Liver (tissue), 9 donors: ENCODE measurements around the gene ASIC1. TPM values are rescaled to one million over a fixed set of nuclear protein-coding genes. Genes with fewer than 3 reads are reported as not detected.

ENCODE experiments used
- DNase-seq: peaks from one replicate; pipeline ENCODE4 v3.0.0-alpha.2; 2017; ENCODE audit warnings: low spot score
- H3K27ac ChIP-seq, 2 donors: one replicate each; pipeline ENCODE4 v1.7.0; 2013; ENCODE audit warnings: inconsistent platforms in 2 of 2, low read length in 2 of 2, control low read depth in 1 of 2, low read depth in 1 of 2, mild to moderate bottlenecking in 1 of 2
- H3K27me3 ChIP-seq, 4 donors: one replicate each; pipeline versions ENCODE4 v1.6.1 to v1.7.0; 2013; ENCODE audit warnings: low read length in 3 of 4, inconsistent platforms in 1 of 4, mild to moderate bottlenecking in 1 of 4, moderate library complexity in 1 of 4; ENCODE audit not compliant: control insufficient read depth in 4 of 4, insufficient read depth in 4 of 4
- H3K36me3 ChIP-seq, 4 donors: one replicate each; pipeline versions ENCODE4 v1.6.1 to v1.7.0; 2013; ENCODE audit warnings: low read length in 3 of 4, mild to moderate bottlenecking in 3 of 4, low read depth in 1 of 4, moderate library complexity in 1 of 4; ENCODE audit not compliant: control insufficient read depth in 4 of 4, insufficient read depth in 3 of 4
- H3K4me1 ChIP-seq, 4 donors: one replicate each; pipeline versions ENCODE4 v1.6.1 to v1.7.0; 2013; ENCODE audit warnings: low read length in 3 of 4, mild to moderate bottlenecking in 3 of 4, moderate library complexity in 1 of 4; ENCODE audit not compliant: control insufficient read depth in 4 of 4, insufficient read depth in 4 of 4
- H3K4me3 ChIP-seq, 3 donors: one replicate each; pipeline versions ENCODE4 v1.6.1 to v1.7.0; 2013; ENCODE audit warnings: low read length in 3 of 3, control low read depth in 1 of 3, low read depth in 1 of 3, mild to moderate bottlenecking in 1 of 3
- H3K9ac ChIP-seq, 2 donors: one replicate each; pipeline ENCODE4 v1.7.0; 2013; ENCODE audit warnings: low read length in 2 of 2, mild to moderate bottlenecking in 2 of 2, moderate library complexity in 2 of 2, control low read depth in 1 of 2, low read depth in 1 of 2
- H3K9me3 ChIP-seq, 4 donors: one replicate each; pipeline versions ENCODE4 v1.6.1 to v1.7.0; 2013; ENCODE audit warnings: low read length in 3 of 4; ENCODE audit not compliant: control insufficient read depth in 4 of 4
- EGR1 ChIP-seq, 2 donors: IDR thresholded peaks; 2 replicates each; pipeline ENCODE4 v1.6.1; 2016 to 2018; ENCODE audit warnings: antibody characterized with exemption in 2 of 2, low read depth in 2 of 2
- FOXA1 ChIP-seq: IDR thresholded peaks from 2 replicates; pipeline ENCODE4 v1.6.1; 2016; ENCODE audit warnings: antibody characterized with exemption
- FOXA2 ChIP-seq: IDR thresholded peaks from 2 replicates; pipeline ENCODE4 v1.6.1; 2016; ENCODE audit warnings: antibody characterized with exemption
- GABPA ChIP-seq, 2 donors: IDR thresholded peaks in 1 of 2; conservative IDR thresholded peaks in 1 of 2; 2 replicates each; pipeline ENCODE4 v1.6.1; 2016; ENCODE audit warnings: antibody characterized with exemption in 2 of 2, mild to moderate bottlenecking in 1 of 2, moderate library complexity in 1 of 2
- HNF4A ChIP-seq, 2 donors: conservative IDR thresholded peaks; 2 replicates each; pipeline ENCODE4 v1.6.1; 2016; ENCODE audit warnings: antibody characterized with exemption in 2 of 2, mild to moderate bottlenecking in 2 of 2
- HNF4G ChIP-seq: IDR thresholded peaks from 2 replicates; pipeline ENCODE4 v1.6.1; 2016; ENCODE audit warnings: antibody characterized with exemption
- JUND ChIP-seq, 2 donors: IDR thresholded peaks; 2 replicates each; pipeline ENCODE4 v1.6.1; 2016; ENCODE audit warnings: antibody characterized with exemption in 2 of 2
- NR2F2 ChIP-seq: IDR thresholded peaks from 2 replicates; pipeline ENCODE4 v1.6.1; 2016; ENCODE audit warnings: antibody characterized with exemption
- RAD21 ChIP-seq, 2 donors: IDR thresholded peaks; 2 replicates each; pipeline ENCODE4 v1.6.1; 2016; ENCODE audit warnings: antibody characterized with exemption in 2 of 2, mild to moderate bottlenecking in 2 of 2
- RXRA ChIP-seq, 2 donors: IDR thresholded peaks; 2 replicates each; pipeline ENCODE4 v1.6.1; 2017 to 2018; ENCODE audit warnings: antibody characterized with exemption in 2 of 2, mild to moderate bottlenecking in 1 of 2
- SP1 ChIP-seq: IDR thresholded peaks from 2 replicates; pipeline ENCODE4 v1.6.1; 2018; ENCODE audit warnings: antibody characterized with exemption, mild to moderate bottlenecking
- TAF1 ChIP-seq: conservative IDR thresholded peaks from 2 replicates; pipeline ENCODE4 v1.6.1; 2016; ENCODE audit warnings: antibody characterized with exemption, mild to moderate bottlenecking
- YY1 ChIP-seq: IDR thresholded peaks from 2 replicates; pipeline ENCODE4 v1.6.1; 2016; ENCODE audit warnings: antibody characterized with exemption, mild to moderate bottlenecking
- WGBS: extraction: QIAGEN DNeasy Blood & Tissue Kit; methylation state at CpG from one replicate; pipeline ENCODE4 v1.1.7; 2013; 5-methylcytosine and 5-hydroxymethylcytosine counted together
- polyA plus RNA-seq, 2 donors: library from polyadenylated mRNA; stranded (reverse) in 1 of 2; unstranded in 1 of 2; fragments of 200-250 nt in 1 of 2; fragments of >200 nt in 1 of 2; fragmentation: Nextera tagmentation in 1 of 2; extraction: Ambion mirVana in 1 of 2; gene quantifications; one replicate each; pipeline versions ENCODE4 v1.2.1 to v1.2.3, GENCODE V29; 2013 to 2015
- total RNA-seq, 2 donors: library from RNA; depleted of rRNA; stranded (reverse); fragments of >200 nt; gene quantifications; one replicate each; pipeline ENCODE4 v1.2.3, GENCODE V29; 2014
- TF ChIP-seq, protein P1 (sequence below): IDR thresholded peaks from 2 replicates; pipeline ENCODE4 v1.6.1; 2016; ENCODE audit warnings: antibody characterized with exemption
- TF ChIP-seq, protein P2 (sequence below): IDR thresholded peaks from 2 replicates; pipeline ENCODE4 v1.6.1; 2016; ENCODE audit warnings: antibody characterized with exemption
- TF ChIP-seq, protein P3 (sequence below): IDR thresholded peaks from 2 replicates; pipeline ENCODE4 v1.6.1; 2016; ENCODE audit warnings: antibody characterized with exemption
- TF ChIP-seq, protein P4 (sequence below): fragments of 150-350 bp; IDR thresholded peaks from 2 replicates; pipeline ENCODE4 v1.5.1; 2017; ENCODE audit warnings: improper control_type of control experiment, low read depth, low read length; ENCODE audit not compliant: missing input control
- TF ChIP-seq, protein P5 (sequence below): IDR thresholded peaks from 2 replicates; pipeline ENCODE4 v1.6.1; 2016; ENCODE audit warnings: antibody characterized with exemption, mild to moderate bottlenecking
- donor health status: healthy.
- donor health status: healthy.
- donor health status: healthy.
- donor health status: healthy.
- donor health status: healthy.

The ASIC1 gene
- total and polyA plus RNA-seq, 4 donors, result 0.05 to 0.08 (median 0.06) TPM; not detected in 1

DNA sequence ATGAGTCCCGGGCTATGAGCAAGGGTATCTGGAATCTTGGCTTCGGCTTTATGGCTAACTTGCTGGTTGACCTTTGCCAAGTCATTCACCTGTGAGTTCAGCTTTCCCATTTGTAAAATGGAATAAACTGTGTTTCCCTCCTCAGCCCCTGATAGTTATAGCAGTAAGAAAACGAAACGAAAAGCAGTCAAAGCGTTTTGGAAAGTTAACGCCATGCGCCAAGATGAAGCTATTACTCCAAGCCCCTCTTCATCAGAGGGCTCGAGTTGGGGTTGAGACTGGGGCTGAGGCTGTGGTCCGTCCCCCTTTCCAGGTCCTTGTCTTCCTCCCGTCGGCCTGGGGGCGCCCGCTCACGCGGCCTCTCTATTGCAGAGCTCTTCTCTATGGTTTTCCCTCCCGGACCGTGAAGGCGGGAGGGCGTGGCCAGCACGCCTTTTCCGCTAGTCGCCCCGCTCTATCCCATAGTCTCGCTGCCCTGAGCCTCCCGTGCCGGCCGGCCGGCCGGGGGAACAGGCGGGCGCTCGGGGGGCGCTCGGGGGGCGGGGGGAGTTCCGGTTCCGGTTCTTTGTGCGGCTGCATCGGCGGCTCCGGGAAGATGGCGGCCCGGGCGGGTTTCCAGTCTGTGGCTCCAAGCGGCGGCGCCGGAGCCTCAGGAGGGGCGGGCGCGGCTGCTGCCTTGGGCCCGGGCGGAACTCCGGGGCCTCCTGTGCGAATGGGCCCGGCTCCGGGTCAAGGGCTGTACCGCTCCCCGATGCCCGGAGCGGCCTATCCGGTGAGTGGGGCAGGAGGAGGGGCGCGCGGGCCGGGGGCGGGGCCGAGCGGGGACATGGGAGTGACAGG, 27.6 kb downstream of the ASIC1 start, which contains the start of gene SMARCD1:
SMARCD1 (plus strand) TSS at position 568 of the 840 bp plus-strand sequence; CDS start at position 596, 28 bp downstream.
- H3K27me3 ChIP-seq, result no peaks in the 10 kb centered on the region
- TF ChIP-seq RAD21 (IDR thresholded peaks at IDR 0.05) (peak; percentile 38 to 50), SP1 (peak; percentile 67), GABPA (IDR thresholded peaks at IDR 0.05 in 1 of 2, conservative IDR thresholded peaks at IDR 0.05 in 1 of 2) (peak; percentile 43 to 66), HNF4G (no peak), FOXA1 (peak; percentile 29), FOXA2 (no peak), TAF1 (peak; percentile 53), EGR1 (IDR thresholded peaks at IDR 0.05; ENCODE audit: low read depth in 2 of 2) (no peak), YY1 (peak; percentile 93), NR2F2 (peak; percentile 74), JUND (IDR thresholded peaks at IDR 0.05) (peak in 1 of 2 donors; percentile 32), RXRA (IDR thresholded peaks at IDR 0.05) (peak; percentile 51 to 69), HNF4A (conservative IDR thresholded peaks at IDR 0.05) (peak in 1 of 2 donors; percentile 34)
- TF ChIP-seq, protein P1, sequence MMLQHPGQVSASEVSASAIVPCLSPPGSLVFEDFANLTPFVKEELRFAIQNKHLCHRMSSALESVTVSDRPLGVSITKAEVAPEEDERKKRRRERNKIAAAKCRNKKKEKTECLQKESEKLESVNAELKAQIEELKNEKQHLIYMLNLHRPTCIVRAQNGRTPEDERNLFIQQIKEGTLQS, result no peak
- TF ChIP-seq, protein P2, sequence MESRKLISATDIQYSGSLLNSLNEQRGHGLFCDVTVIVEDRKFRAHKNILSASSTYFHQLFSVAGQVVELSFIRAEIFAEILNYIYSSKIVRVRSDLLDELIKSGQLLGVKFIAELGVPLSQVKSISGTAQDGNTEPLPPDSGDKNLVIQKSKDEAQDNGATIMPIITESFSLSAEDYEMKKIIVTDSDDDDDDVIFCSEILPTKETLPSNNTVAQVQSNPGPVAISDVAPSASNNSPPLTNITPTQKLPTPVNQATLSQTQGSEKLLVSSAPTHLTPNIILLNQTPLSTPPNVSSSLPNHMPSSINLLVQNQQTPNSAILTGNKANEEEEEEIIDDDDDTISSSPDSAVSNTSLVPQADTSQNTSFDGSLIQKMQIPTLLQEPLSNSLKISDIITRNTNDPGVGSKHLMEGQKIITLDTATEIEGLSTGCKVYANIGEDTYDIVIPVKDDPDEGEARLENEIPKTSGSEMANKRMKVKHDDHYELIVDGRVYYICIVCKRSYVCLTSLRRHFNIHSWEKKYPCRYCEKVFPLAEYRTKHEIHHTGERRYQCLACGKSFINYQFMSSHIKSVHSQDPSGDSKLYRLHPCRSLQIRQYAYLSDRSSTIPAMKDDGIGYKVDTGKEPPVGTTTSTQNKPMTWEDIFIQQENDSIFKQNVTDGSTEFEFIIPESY, result no peak
- TF ChIP-seq, protein P3, sequence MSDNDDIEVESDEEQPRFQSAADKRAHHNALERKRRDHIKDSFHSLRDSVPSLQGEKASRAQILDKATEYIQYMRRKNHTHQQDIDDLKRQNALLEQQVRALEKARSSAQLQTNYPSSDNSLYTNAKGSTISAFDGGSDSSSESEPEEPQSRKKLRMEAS, result no peak
- TF ChIP-seq, protein P4, sequence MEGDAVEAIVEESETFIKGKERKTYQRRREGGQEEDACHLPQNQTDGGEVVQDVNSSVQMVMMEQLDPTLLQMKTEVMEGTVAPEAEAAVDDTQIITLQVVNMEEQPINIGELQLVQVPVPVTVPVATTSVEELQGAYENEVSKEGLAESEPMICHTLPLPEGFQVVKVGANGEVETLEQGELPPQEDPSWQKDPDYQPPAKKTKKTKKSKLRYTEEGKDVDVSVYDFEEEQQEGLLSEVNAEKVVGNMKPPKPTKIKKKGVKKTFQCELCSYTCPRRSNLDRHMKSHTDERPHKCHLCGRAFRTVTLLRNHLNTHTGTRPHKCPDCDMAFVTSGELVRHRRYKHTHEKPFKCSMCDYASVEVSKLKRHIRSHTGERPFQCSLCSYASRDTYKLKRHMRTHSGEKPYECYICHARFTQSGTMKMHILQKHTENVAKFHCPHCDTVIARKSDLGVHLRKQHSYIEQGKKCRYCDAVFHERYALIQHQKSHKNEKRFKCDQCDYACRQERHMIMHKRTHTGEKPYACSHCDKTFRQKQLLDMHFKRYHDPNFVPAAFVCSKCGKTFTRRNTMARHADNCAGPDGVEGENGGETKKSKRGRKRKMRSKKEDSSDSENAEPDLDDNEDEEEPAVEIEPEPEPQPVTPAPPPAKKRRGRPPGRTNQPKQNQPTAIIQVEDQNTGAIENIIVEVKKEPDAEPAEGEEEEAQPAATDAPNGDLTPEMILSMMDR, result no peak
- TF ChIP-seq, protein P5, sequence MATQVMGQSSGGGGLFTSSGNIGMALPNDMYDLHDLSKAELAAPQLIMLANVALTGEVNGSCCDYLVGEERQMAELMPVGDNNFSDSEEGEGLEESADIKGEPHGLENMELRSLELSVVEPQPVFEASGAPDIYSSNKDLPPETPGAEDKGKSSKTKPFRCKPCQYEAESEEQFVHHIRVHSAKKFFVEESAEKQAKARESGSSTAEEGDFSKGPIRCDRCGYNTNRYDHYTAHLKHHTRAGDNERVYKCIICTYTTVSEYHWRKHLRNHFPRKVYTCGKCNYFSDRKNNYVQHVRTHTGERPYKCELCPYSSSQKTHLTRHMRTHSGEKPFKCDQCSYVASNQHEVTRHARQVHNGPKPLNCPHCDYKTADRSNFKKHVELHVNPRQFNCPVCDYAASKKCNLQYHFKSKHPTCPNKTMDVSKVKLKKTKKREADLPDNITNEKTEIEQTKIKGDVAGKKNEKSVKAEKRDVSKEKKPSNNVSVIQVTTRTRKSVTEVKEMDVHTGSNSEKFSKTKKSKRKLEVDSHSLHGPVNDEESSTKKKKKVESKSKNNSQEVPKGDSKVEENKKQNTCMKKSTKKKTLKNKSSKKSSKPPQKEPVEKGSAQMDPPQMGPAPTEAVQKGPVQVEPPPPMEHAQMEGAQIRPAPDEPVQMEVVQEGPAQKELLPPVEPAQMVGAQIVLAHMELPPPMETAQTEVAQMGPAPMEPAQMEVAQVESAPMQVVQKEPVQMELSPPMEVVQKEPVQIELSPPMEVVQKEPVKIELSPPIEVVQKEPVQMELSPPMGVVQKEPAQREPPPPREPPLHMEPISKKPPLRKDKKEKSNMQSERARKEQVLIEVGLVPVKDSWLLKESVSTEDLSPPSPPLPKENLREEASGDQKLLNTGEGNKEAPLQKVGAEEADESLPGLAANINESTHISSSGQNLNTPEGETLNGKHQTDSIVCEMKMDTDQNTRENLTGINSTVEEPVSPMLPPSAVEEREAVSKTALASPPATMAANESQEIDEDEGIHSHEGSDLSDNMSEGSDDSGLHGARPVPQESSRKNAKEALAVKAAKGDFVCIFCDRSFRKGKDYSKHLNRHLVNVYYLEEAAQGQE, result no peak
- H3K4me3 ChIP-seq, result peak within 1 kb of the TSS; percentile 53 to 92 (median 92)
- H3K9ac ChIP-seq, result peak within 1 kb of the TSS; percentile 53 to 85
- peak; percentile 89 for DNase-seq
- under 1% methylated on average over 69 of the region's 69 CpGs for WGBS
- peaks cover 0 to 24% (median 9%) of the 10 kb centered on the region in 4 donors for H3K4me1 ChIP-seq
- H3K27ac ChIP-seq, result peak within 1 kb of the TSS; percentile 82 to 88
- H3K36me3 ChIP-seq, result peaks cover 3 to 30% (median 17%) of the 10 kb centered on the region in 4 donors
- no peaks in the 10 kb centered on the region for H3K9me3 ChIP-seq
